Activated T-cell treated with anti-CD3 and anti-CD28 coated beads, Interleukin-2, amount 50 U/mL, for 72 hours (primary cell): Measurements from ENCODE around the gene MYBL2. TPM values are rescaled to one million over a fixed set of nuclear protein-coding genes. Genes with fewer than 3 reads are reported as not detected.

ENCODE experiments used
- ATAC-seq, 2 donors: fragments of 150-1000 bp; cut with Tn5 transposase; replicated peaks in 1 of 2; 2 replicates each; pipeline ENCODE4 v1.10.0; 2021; ENCODE audit warnings: moderate library complexity in 2 of 2, mild to moderate bottlenecking in 1 of 2
- DNase-seq, 2 donors: peaks; one replicate each; pipeline ENCODE4 v3.0.0; 2021 to 2022; ENCODE audit warnings: mixed read lengths in 1 of 2
- H3K27ac Mint-ChIP-seq: one replicate; pipeline ENCODE4 v1.8.0; 2022; ENCODE audit warnings: mild to moderate bottlenecking, moderate library complexity, mixed read lengths
- H3K27me3 Mint-ChIP-seq: one replicate; pipeline ENCODE4 v1.8.0; 2022; ENCODE audit warnings: low read depth, mixed read lengths
- H3K36me3 Mint-ChIP-seq, 2 donors: one replicate each; pipeline ENCODE4 v1.8.0; 2022; ENCODE audit warnings: mixed read lengths in 2 of 2, mild to moderate bottlenecking in 1 of 2; ENCODE audit not compliant: insufficient read depth in 2 of 2
- H3K4me1 Mint-ChIP-seq: one replicate; pipeline ENCODE4 v1.8.0; 2022; ENCODE audit warnings: low read depth, mixed read lengths
- H3K4me3 Mint-ChIP-seq, 2 donors: one replicate each; pipeline ENCODE4 v1.8.0; 2022; ENCODE audit warnings: mild to moderate bottlenecking in 2 of 2, mixed read lengths in 2 of 2, moderate library complexity in 2 of 2
- H3K9me3 Mint-ChIP-seq, 2 donors: one replicate each; pipeline ENCODE4 v1.8.0; 2022; ENCODE audit warnings: mixed read lengths in 2 of 2
- total RNA-seq, 2 donors: library from RNA; stranded (reverse); gene quantifications; one replicate each; pipeline ENCODE4 v1.2.3, GENCODE V29; 2022

Gene MYBL2
- total RNA-seq, 2 donors from 2014 or later: 76.9 to 87.7 TPM

- peaks cover 20% of the 10 kb centered on the region for H3K4me1 Mint-ChIP-seq
- no peaks in the 10 kb centered on the region for H3K9me3 Mint-ChIP-seq
- no peak for ATAC-seq
- peak overlapping the region; percentile 41 to 44 for H3K4me3 Mint-ChIP-seq
- peaks cover 19% of the 10 kb centered on the region for H3K27me3 Mint-ChIP-seq
- H3K27ac Mint-ChIP-seq: no peak overlapping the region
- peaks cover 3% of the 10 kb centered on the region in 2 donors for H3K36me3 Mint-ChIP-seq
- DNase-seq: no peak
Measured at GRCh38 chr20:43665466-43666176, 1.3 kb upstream of the MYBL2 start.

- Mint-ChIP-seq H3K27me3 (peaks cover 19% of the 10 kb centered on the region), H3K4me1 (peaks cover 20% of the 10 kb centered on the region), H3K4me3 (peak overlapping the region; percentile 85 to 88), H3K9me3 (no peaks in the 10 kb centered on the region), H3K27ac (no peak overlapping the region), H3K36me3 (peaks cover 3% of the 10 kb centered on the region in 2 donors)
- ATAC-seq: peak; percentile 35 to 38
- DNase-seq: peak; percentile 26 to 39
Measured at GRCh38 chr20:43667341-43668132, 623 bp downstream of the MYBL2 start.

GRCh38 chr20:43669332-43669731 is 2.4 kb downstream of the MYBL2 start:
- ATAC-seq (no peak), DNase-seq (no peak)
- Mint-ChIP-seq H3K4me3 (peak overlapping the region in 1 of 2 donors; percentile 85), H3K9me3 (peaks cover 0 to 2% of the 10 kb centered on the region in 2 donors), H3K27me3 (peaks cover 19% of the 10 kb centered on the region), H3K4me1 (peaks cover 20% of the 10 kb centered on the region), H3K27ac (no peak overlapping the region), H3K36me3 (peaks cover 9 to 11% of the 10 kb centered on the region in 2 donors)

GRCh38 chr20:43670423-43670822 is 3.5 kb downstream of the MYBL2 start:
- no peak overlapping the region for H3K4me3 Mint-ChIP-seq
- no peak overlapping the region for H3K27ac Mint-ChIP-seq
- DNase-seq (no peak), ATAC-seq (no peak)
- peaks cover 0 to 2% of the 10 kb centered on the region in 2 donors for H3K9me3 Mint-ChIP-seq
- H3K4me1 Mint-ChIP-seq: peaks cover 20% of the 10 kb centered on the region
- peaks cover 9 to 17% of the 10 kb centered on the region in 2 donors for H3K36me3 Mint-ChIP-seq
- H3K27me3 Mint-ChIP-seq: peaks cover 14% of the 10 kb centered on the region

GRCh38 chr20:43676368-43676767 is 9.5 kb downstream of the MYBL2 start:
- no peaks in the 10 kb centered on the region for H3K27me3 Mint-ChIP-seq
- peaks cover 0 to 2% of the 10 kb centered on the region in 2 donors for H3K9me3 Mint-ChIP-seq
- no peak overlapping the region for H3K4me3 Mint-ChIP-seq
- peaks cover 15 to 37% of the 10 kb centered on the region in 2 donors for H3K36me3 Mint-ChIP-seq
- peaks cover 7% of the 10 kb centered on the region for H3K4me1 Mint-ChIP-seq
- no peak for ATAC-seq
- no peak overlapping the region for H3K27ac Mint-ChIP-seq
- DNase-seq: no peak

GRCh38 chr20:43680981-43681380 is 14.1 kb downstream of the MYBL2 start:
- H3K27me3 Mint-ChIP-seq: no peaks in the 10 kb centered on the region
- peaks cover 9 to 25% of the 10 kb centered on the region in 2 donors for H3K36me3 Mint-ChIP-seq
- H3K4me3 Mint-ChIP-seq: no peak overlapping the region
- H3K4me1 Mint-ChIP-seq: peaks cover 19% of the 10 kb centered on the region
- ATAC-seq (no peak), DNase-seq (no peak)
- H3K9me3 Mint-ChIP-seq: no peaks in the 10 kb centered on the region
- H3K27ac Mint-ChIP-seq: no peak overlapping the region

GRCh38 chr20:43681468-43681942 is 14.6 kb downstream of the MYBL2 start:
- no peak for DNase-seq
- no peak overlapping the region for H3K27ac Mint-ChIP-seq

GRCh38 chr20:43681991-43682410 is 15.1 kb downstream of the MYBL2 start:
- no peaks in the 10 kb centered on the region for H3K27me3 Mint-ChIP-seq
- peaks cover 19% of the 10 kb centered on the region for H3K4me1 Mint-ChIP-seq
- ATAC-seq (peak in 1 of 2 donors; percentile 59), DNase-seq (no peak)
- H3K4me3 Mint-ChIP-seq: no peak overlapping the region
- no peaks in the 10 kb centered on the region for H3K9me3 Mint-ChIP-seq
- H3K27ac Mint-ChIP-seq: no peak overlapping the region
- H3K36me3 Mint-ChIP-seq: peaks cover 6 to 19% of the 10 kb centered on the region in 2 donors

More at GRCh38 chr20:43681468-43681942, 14.6 kb downstream of the MYBL2 start:
- Mint-ChIP-seq H3K36me3 (peaks cover 6 to 22% of the 10 kb centered on the region in 2 donors), H3K4me1 (peaks cover 19% of the 10 kb centered on the region), H3K27me3 (no peaks in the 10 kb centered on the region), H3K9me3 (no peaks in the 10 kb centered on the region), H3K4me3 (no peak overlapping the region)
- no peak for ATAC-seq

- Mint-ChIP-seq H3K9me3 (no peaks in the 10 kb centered on the region), H3K27ac (no peak overlapping the region), H3K4me1 (peaks cover 19% of the 10 kb centered on the region), H3K4me3 (no peak overlapping the region), H3K36me3 (peaks cover 3 to 18% of the 10 kb centered on the region in 2 donors), H3K27me3 (no peaks in the 10 kb centered on the region)
- DNase-seq (no peak), ATAC-seq (no peak)
Measured at GRCh38 chr20:43682446-43682845, 15.5 kb downstream of the MYBL2 start.

GRCh38 chr20:43686820-43687219 is 19.9 kb downstream of the MYBL2 start:
- Mint-ChIP-seq H3K9me3 (no peaks in the 10 kb centered on the region), H3K36me3 (peaks cover 0 to 13% of the 10 kb centered on the region in 2 donors), H3K4me3 (no peak overlapping the region), H3K4me1 (peaks cover 21% of the 10 kb centered on the region), H3K27me3 (no peaks in the 10 kb centered on the region), H3K27ac (no peak overlapping the region)
- no peak for ATAC-seq
- no peak for DNase-seq

- no peak overlapping the region for H3K4me3 Mint-ChIP-seq
- H3K27ac Mint-ChIP-seq: peak overlapping the region; percentile 6
- peaks cover 0 to 12% of the 10 kb centered on the region in 2 donors for H3K36me3 Mint-ChIP-seq
- no peaks in the 10 kb centered on the region for H3K27me3 Mint-ChIP-seq
- ATAC-seq: peak in 1 of 2 donors; percentile 27
- H3K9me3 Mint-ChIP-seq: no peaks in the 10 kb centered on the region
- peaks cover 14% of the 10 kb centered on the region for H3K4me1 Mint-ChIP-seq
- no peak for DNase-seq
Measured at GRCh38 chr20:43689165-43689564, 22.3 kb downstream of the MYBL2 start.

- Mint-ChIP-seq H3K9me3 (no peaks in the 10 kb centered on the region), H3K36me3 (peaks cover 2 to 15% of the 10 kb centered on the region in 2 donors), H3K27ac (no peak overlapping the region), H3K4me1 (peaks cover 14% of the 10 kb centered on the region), H3K27me3 (no peaks in the 10 kb centered on the region), H3K4me3 (no peak overlapping the region)
- DNase-seq (no peak), ATAC-seq (no peak)
Measured at GRCh38 chr20:43690943-43691598, 24.2 kb downstream of the MYBL2 start.
